ENCODE measurements around the gene ANTXRL.
"Not testable (repeated sequence)": the region's sequence is repeated elsewhere in the genome, so short reads cannot be mapped to it uniquely, and the experiment has no call there.

ANTXRL gene

DNA sequence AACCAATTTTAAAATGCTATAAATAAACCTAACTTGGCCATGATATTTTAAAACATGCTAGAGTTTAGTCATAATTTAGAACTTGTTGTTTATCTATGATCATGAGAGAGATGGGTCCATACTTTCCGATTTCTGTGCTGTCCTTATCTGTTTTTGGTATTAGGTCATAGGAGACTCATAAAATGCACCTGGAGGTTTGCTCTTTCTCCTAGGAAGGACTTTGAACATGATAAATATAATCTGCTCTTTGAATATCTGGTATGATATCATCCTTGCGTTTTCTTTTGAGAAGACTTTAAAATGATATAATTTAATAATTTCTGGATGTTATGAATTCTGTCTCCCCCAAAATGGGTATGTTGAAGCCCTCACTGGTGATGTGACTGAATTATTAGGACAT, 9.0 kb upstream of the ANTXRL start:
- no peak for DNase-seq

- not testable (repeated sequence) for DNase-seq
Observed at GRCh38 chr10:46282421-46282831, 4.4 kb upstream of the ANTXRL start.

DNA sequence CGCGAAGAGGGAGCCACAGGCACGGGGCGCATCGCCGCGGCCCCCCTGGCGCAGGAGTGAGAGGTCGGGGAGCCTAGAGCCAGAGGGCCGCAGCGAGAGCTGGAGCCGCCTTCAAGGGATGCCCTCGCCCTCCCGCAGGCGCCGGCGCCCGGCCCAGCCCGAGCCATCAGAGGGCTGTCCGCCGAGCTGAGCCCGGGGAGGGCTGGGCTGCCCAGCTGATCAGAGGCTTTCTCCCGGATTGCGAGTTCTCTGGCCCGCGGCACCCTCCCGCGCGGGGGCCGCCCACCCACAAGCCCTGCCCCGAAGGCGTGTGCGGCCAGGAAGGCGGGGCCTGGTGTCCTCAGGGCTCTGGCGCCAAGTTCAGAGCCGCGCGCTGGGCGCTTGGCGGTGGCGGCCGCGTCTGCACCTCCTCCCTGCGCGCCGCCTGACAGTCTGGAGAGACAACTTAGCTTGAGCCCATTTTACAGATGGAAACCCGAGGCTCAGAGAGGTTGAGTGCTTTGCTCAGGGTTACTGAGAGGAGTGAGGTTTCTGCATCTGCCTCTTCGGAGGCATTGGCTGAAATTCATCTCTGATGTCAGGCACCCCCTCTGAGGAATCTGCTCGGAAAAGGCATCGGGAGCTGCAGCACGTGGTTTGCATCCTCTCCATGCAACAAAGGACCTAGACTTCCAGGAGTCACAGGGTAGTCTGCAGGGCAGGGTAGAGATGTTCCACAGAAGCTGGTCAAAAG, 3.8 kb upstream of the ANTXRL start:
- DNase-seq: peak; percentile 54

- no peak for DNase-seq
Observed at GRCh38 chr10:46283580-46284285, 3.1 kb upstream of the ANTXRL start.

GRCh38 chr10:46284286-46285229, 2.2 kb upstream of the ANTXRL start:
- peak; percentile 93 for DNase-seq

- DNase-seq: no peak
Observed at GRCh38 chr10:46285300-46285699, 1.5 kb upstream of the ANTXRL start.

DNA sequence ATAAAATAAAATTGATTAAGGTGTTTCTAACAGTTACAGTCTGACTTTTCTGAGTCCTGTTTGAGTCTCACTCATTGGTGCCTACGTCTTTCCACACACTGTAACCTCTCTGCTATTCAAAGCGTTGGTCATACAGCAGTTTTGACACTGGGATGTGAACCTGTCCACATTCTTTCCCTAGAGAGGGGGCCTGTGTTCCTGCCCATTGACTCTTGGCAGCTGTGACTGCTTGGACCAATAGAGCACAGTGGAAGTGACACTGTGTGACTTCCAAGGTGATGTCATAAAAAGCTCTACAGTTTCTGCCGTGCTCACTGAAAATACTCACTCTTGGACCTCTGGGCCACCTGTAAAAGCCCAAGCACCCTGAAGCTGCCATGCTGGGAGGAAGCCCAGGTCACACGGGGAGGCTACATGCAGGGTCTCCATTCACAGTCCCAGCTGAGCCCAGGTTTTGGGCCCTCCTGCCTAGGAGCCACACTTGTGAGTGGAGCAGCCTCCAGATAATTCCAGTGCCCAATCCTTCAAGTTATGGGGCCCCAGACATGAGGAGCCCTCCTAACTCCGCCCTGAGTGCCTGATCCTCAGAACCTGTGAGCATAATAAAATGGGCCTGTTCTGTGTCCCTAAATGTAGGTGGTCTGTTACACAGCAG, 704 bp upstream of the ANTXRL start:
- no peak for DNase-seq

DNA sequence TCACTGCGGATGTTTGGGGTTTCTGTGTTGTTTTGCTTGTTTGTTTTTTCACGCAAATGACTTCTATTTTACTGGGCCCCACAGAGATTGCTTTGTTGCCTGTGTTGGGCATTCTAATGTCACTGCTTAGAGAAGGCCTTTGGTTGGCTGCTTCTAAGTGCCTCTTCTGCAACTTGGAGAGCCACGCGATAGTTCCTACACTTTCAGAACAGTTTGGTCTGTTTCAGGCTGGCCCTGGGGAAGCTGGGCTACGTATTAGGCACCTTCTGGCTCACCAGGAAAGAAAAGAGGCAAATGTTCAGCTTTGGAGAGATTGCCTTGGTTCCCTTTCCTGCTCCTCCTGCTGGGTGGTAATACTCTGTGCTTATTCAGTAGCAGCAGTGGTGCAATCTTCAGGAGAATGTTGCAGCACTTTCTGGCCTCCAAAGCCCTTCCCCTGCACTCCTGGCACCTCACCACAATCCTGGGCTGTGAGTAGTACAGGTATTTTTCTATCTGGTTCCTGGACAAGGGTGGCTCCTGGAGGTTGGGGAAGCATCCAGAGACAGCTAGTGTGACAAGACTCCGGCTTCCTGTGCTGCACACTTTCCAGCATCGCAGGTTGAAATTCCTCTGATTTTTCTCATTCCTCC, 1.2 kb downstream of the ANTXRL start:
- DNase-seq: no peak

DNA sequence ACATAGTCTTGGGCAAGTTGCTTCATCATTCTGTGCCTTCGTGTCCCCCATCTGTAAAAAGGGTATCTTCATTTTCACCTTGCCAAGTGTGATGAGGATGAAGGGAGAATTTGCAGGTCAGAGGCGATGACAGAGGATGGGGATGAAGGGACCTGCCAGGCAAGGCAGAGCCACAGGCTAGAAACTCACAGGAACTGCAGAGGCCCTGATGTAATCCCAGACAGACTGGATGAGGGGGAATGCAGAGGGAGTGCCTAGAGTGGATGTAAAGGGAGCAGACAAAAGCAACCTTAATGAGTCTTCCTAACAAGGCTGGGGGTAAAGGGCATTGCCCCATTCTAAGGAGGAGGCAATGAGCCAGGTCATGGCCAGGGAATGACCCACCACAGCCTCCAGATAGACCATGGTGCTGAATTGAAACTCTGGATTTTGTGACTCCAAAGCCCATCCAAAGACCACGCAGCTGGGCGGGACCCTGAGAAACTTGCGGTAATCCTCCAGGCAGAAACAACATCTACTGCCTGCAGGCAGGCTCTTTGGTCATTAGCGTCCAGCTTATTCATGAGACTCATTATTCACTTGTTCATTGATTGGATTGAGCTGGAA, 1.9 kb downstream of the ANTXRL start:
- DNase-seq: no peak

GRCh38 chr10:46289209-46289810, 2.5 kb downstream of the ANTXRL start:
- DNase-seq: no peak

DNA sequence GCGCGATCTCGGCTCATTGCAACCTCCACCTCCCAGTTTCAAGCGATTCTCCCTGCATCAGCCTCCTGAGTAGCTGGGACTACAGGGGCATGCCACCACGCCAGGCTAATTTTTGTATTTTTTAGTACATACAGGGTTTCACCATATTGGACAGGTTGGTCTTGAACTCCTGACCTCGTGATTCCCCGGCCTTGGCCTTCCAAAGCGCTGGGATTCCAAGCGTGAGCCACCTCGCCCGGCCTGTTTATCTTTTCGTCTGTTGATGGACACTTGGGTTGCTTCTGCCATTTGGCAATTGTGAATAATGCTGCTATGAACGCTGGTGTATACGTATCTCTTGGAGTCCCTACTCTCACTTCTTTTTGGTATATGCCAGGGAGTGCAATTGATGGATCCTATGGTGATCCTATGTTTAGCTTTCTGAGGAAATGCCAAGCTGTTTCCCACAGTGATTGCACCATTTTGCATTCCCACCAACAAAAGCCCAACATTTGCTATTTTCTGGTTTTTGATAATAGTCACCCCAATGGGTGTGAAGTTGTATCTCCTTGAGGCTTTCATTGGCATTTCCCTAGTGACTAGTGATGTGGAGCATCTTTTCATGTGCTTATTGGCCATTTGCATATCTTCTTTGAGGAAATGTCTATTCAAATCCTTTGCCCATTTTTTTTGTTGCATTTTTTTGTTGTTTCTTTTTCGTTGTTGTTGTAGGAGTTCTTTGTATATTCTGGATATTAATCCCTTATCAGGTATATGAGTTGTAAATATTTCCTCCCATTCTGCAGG, 3.5 kb downstream of the ANTXRL start:
- no peak for DNase-seq

DNA sequence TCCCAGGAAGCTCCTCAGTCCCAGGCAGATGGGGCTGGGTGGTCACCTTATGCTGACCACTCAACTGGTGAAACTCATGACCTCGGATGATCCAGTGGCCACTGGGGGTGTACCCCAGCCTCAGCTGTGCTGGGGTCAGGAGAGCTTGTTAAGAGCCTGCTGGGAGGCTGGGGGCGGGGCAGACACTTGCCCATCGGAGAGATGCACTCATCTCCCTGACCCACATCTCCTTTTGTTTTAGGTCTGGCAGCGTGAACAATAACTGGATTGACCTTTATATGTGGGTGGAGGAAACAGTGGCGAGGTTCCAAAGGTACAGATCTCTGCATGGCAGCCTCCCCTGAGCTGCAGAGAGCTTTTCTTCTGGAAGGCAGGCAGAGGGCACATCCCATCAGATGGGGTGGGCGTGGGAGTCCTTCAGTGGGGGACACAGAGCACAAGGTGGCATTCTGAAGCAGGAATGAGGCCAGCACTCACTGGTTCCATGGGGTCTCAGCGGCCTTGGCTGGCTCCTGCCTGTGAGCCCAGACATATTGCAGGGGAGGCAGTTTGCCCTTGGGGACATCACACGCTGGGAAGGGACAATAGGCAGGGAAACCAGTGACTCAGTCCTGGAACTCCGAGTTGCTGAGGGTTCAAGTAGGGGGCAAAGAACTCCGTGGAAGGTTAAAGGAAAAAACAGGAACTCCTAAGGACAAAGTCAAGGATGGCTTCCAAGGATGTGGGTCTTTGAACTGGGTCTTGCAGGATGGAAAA, 5.2 kb downstream of the ANTXRL start:
- DNase-seq: no peak

DNA sequence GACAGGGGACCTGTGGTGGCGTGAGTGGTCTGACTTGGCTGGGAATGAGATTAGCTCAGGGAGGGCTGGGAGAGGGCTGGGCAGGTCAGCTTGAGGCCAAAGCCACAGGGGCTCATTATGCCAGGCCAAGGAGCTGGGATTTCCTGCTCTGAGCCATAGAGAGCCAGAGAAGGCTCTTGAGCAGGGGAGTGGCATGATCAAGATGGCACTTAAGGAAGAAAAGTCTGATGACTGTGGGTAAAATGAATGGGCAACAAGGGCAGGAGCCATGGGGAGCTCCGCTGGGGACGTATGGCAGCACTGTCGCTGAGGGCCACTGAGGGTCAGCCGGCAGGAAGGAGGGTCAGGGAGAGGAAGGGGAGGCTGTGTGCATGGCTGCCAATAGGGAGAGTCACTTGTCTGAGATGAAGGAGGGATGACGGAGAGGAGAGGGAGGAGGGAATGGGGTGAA, 5.8 kb downstream of the ANTXRL start:
- DNase-seq: no peak

DNA sequence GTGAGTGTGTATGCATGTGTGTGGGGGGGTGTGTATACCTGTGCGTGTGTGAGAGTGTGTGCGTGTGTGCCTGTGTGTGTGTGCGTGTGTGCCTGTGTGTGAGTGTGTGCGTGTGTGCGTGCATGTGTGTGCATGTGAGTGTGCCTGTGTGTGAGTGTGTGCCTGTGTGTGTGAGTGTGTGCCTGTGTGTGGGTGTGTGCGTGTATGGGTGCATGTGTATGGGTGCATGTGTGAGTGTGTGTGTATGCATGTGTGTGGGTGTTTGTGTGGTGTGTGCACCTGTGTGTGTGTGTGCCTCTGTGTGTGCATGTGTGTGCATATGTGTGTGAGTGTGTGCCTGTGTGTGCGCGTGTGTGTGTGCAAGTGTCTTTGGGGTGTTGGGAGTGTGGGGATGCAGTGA, 6.4 kb downstream of the ANTXRL start:
- no peak for DNase-seq

- no peak for DNase-seq
Observed at GRCh38 chr10:46293832-46294640, 7.2 kb downstream of the ANTXRL start.

DNA sequence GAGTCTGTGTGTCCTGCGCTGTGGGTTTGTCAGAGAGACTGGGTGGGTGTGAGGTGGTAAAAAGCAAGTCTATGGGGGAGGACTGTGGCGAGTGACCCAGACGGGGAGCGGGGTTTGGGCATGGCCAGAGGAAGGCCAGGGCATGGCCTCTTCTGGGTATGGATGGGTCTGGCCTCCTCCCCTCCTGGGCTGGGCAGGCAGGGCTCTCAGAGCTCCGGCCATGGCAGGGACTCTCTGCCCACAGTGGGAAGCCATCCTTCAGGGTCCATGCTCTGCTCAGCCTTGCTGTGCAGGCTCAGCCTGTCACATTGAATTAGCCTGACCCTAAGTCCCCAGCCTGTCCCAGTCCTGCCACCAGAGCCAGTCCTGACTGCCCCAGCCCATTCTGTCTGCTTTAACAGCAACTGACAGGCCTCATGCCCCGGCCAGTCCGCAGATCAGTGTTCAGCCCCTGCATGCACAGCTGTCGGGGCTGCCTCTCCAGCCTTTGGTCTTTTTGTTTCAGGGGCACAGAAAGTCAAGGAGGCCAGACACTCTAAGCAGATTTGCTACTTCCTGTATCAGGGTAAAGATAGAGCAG, 7.9 kb downstream of the ANTXRL start:
- no peak for DNase-seq

DNA sequence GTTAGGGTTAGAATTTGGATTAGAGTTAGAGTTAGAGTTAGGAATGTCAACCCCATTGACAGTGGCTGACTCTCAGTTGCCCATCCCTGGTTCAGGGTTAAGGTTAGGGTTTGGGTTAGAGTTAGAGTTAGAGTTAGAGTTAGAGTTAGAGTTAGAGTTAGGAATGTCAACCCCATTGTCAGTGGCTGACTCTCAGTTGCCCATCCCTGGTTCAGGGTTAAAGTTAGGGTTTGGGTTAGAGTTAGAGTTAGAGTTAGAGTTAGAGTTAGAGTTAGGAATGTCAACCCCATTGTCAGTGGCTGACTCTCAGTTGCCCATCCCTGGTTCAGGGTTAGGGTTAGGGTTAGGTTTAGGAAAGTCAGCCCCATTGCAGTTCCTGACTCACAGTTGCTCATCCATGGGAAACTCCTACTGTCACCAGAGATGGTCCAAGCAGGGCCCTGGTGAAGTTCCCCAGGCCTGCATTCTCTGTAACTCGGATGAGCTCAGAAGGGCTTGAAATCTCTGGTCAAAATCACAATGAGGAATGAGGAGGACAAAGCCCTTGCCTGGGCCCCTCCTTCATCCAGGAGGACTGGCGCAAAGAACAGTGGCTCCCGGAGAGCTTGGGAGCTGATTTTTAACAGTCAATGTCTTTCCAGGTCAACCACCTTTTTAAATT, 8.7 kb downstream of the ANTXRL start:
- not testable (repeated sequence) for DNase-seq

GRCh38 chr10:46296086-46296485, 9.3 kb downstream of the ANTXRL start:
- not testable (repeated sequence) for DNase-seq
